IMR-90 (cell line): ENCODE results near the gene MET.

ENCODE experiments used
- MXI1 ChIP-seq: IDR thresholded peaks from 2 replicates; pipeline ENCODE4 v1.6.1; 2012; ENCODE audit warnings: low read depth, mild to moderate bottlenecking, low read length, moderate library complexity, borderline replicate concordance
- POLR2A ChIP-seq: IDR thresholded peaks from 2 replicates; pipeline ENCODE4 v1.6.1; 2012; ENCODE audit warnings: mild to moderate bottlenecking, low read depth, low read length

GRCh38 chr7:116754186-116754585 lies 82.2 kb downstream of the MET start:
- TF ChIP-seq MXI1 (no peak), POLR2A (no peak)
